Effector CD8-positive, alpha-beta T cell (primary cell): ENCODE data around the gene GNAS-AS1.

Source experiments
- DNase-seq: peaks from one replicate; lab custom pipeline; 2025; lab: John Stamatoyannopoulos, UW

GNAS-AS1 gene

DNA sequence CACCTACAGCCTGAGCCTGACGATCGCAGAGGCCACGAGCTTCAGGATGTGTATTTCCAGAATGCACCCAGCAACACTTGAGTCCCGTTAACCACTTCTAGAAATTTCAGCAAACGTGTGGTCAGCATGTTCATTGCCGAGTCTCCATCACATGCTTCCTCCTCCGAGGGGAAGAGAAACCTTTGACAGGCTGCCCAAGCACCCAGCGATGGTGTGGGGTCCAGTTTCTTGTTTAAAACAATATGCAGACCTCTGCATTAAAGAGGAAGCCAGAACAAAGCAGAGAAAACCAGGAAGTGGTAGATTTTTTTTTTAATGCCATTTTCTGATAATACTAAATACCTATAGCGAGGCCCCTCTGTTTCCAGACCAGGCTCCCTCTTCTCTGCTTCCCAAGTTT, 71.9 kb downstream of the GNAS-AS1 start:
- DNase-seq, result no peak

DNA sequence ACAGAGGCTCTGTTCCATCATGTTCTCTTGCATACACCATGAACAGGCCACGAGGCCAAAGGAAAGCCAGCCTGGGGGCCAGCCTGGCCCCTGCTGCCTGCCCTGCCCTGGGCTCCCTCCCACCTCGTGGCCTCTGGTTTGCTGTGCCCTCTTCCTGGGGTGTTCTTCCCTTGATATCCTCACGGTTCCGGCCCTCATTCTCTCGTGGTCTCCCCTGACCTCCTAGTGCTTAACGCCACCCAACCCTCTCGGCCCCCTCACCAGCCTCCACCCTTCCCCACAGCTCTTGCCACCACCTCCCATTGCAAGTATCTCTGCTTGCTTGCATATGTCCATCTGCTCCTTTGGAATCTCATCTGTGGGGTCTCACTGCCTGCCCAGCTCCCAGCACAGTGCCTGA, 73.0 kb downstream of the GNAS-AS1 start:
- DNase-seq, result no peak

- no peak for DNase-seq
Observed at GRCh38 chr20:58776109-58776508, 74.6 kb downstream of the GNAS-AS1 start.

DNA sequence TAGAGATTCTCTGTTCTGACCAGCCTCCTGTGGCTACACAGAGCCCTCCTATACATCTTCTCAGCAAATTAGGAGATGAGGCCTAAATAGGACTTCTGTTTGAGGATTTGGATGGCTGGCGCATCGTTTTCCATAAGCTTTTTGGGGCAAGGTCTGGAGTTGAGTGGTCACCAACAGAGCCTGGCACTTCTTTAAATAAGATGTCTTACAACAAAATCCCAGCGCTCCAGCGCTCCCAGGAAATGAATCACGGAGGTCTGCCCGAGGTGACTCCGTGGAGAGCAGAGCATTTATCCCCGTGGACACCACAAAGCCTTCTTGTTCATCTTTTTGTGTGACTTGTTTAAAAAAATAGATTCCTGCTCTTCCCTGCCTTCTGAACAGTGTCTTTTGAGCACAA, 75.3 kb downstream of the GNAS-AS1 start:
- DNase-seq, result no peak

GRCh38 chr20:58774667-58775263, 75.9 kb downstream of the GNAS-AS1 start:
- no peak for DNase-seq

DNA sequence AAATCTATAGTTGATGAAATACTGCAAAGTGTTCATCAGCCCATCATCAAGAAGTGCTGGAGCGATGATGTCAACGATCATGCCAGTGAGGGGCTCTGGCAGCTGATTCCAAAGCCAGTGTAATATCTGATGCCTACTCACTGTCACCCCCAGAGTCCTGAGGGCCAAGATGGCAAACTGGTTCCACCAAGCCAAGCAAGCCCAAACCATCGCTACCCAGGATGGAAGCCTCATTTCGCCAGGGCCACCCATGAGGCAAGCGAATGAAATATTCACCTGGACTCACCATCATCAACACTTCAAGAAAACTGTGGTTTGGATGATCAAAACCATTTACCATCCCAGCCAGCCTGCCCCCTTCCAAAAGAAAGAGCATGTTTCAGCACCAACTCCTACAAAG, 76.5 kb downstream of the GNAS-AS1 start:
- DNase-seq, result no peak

GRCh38 chr20:58772786-58773185, 77.9 kb downstream of the GNAS-AS1 start:
- DNase-seq, result no peak
